ENCODE measurements around the gene DCXR.
A peak's percentile ranks its signal among the peaks of the same experiment; 100 is the strongest.

Gene DCXR

DNA sequence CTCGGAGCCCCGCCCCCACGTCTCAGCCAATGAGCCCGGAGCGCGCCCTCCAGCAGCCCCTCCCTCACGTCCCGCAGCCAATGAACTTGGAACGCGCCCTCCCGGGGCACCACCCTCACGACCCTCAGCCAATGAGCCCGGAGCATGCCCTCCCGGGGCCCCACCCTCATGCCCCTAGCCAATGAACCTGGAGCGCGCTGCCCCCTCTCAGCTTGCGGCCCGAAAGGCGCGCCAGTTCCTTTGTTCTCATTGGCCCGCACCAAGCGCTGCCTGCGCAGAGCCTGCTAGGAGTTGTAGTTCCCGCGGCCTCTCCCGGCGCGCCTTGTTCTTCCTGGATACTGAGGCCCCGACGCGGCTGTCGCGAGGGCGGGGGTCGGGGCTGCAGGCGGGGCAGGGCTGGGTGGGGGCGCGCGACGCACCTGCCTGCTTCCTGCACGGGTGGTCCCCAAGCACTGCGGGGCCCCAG is 14.5 kb downstream of the DCXR start, which contains the start of gene LRRC45:
TSS of gene LRRC45 (plus strand) at position 325 of the 466 bp plus-strand sequence. CDS start 339 bp downstream, outside the sequence.
- DNase-seq (ENCODE audit: low spot score) = peak; percentile 99

DNA sequence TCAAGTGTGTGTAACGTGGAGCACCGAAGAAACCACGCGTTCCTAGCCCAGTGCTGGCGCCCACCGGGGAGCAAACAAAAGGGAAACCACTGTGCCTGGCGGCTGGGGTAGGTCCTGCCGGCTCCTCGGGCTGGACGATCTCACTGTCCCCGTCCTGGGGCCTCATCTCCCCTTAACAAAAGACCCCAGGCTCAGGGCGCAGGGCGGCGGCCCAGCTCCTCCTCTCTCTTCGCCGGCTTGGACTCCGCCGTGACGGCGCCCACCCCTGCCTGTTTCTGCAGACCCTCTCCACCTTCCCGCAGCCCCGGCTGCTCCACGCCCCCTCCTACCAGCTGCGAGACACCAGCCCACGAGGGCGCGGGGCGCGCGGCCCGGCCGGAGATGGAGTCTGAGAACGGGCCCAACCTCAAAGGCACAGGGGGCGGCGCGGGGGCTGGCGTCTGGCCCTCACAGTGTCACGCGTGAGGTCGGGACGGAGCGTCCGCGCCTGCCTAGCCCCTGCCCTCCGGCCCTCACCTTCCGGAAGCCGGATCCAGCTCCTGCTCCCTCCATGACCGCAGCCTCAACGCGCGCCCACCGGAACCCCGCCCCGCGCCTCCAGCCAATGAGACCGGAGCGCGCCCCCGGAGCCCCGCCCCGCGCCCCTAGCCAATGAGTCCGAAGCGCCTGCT is 15.1 kb downstream of the DCXR start, which contains the start of gene CENPX:
TSS of gene CENPX (minus strand) at position 569 of the 671 bp plus-strand sequence. CDS start at position 552, 17 bp downstream.
- no peak for DNase-seq (ENCODE audit: low spot score)

DNA sequence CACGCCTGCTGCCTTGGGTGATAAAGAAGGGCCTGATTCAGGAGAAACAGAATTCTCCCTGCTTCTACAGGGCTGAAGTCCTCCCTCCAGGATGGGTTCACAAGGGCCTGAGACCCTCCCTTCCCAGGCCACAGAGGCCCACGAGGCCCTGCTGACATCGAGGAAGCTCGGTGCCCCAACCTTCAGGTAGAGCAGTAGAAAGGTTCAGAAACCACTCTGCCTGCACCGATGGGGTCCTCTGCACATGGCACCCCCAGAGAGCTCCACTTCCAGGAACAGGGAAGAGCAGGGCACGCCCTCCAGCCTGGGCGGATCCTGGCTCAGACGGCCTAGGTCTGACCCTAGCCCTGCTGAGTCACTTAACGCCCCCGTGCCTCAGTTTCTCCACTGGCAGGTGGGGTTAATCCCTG is 15.6 kb downstream of the DCXR start:
- peak; percentile 51 for DNase-seq (ENCODE audit: low spot score)

DNA sequence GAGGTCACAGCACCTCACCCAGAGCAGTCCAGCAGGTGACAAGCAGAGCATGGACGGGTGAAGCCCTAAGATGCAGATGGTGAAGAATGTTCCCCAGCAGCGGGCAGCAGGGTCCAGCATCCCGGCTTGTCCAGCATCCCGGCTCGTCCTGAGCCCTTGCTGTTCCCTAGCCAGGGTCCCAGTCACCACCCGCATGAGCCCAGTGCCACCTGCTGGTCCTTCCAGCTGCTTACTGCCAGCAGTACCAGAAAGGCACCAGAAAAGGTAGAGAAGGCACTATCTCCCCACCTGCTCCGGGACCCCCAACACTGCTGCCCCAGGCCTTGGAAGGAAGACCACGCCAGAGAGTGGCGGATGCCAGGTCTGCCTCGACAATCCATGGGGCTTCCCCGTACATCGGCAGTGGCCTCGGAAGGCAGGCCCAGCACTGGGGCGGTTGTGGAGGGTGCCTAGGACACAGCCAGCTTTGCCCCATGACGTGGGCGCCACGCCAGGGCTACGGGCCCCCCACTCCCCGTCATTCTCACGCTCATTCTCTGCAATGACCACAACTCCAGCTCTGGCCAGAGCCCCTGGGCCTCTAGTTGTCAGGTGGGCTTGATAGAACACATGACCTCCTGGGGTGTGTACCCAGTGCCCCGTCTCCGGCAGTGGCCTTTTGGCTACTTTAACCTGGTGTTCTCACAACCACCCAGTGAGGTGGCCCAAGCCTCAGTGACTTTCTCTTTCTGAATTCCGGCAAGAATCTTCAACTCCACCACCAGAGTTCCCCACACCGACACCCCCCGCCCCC is 16.2 kb downstream of the DCXR start:
- peak; percentile 88 for DNase-seq (ENCODE audit: low spot score)

DNA sequence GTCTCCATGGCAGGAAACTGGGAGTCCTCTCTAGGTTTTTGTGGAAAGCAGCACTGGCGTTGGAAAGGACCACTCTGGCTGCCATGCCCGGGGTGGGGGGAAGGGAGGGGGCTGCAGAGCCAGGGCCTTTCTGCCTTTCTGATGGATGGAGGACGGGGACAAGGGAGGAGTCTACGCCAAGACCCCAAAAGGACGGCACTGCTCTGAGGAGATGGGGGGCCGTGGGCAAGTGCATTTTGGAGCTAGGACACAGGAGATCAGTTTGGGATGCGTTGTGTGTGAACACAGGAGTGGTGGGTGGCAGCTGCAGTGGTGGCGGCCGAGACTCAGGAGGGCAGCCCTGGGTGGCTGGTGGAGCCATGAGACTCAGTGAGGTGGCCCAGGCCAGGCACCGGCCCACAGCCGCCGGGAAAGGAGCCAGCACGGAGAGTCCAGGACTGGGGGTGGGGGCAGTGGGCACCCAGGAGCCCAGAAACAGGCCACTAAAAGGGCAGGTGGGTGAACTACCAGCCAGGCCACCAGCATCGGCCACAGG is 16.9 kb downstream of the DCXR start:
- no peak for DNase-seq (ENCODE audit: low spot score)

DNA sequence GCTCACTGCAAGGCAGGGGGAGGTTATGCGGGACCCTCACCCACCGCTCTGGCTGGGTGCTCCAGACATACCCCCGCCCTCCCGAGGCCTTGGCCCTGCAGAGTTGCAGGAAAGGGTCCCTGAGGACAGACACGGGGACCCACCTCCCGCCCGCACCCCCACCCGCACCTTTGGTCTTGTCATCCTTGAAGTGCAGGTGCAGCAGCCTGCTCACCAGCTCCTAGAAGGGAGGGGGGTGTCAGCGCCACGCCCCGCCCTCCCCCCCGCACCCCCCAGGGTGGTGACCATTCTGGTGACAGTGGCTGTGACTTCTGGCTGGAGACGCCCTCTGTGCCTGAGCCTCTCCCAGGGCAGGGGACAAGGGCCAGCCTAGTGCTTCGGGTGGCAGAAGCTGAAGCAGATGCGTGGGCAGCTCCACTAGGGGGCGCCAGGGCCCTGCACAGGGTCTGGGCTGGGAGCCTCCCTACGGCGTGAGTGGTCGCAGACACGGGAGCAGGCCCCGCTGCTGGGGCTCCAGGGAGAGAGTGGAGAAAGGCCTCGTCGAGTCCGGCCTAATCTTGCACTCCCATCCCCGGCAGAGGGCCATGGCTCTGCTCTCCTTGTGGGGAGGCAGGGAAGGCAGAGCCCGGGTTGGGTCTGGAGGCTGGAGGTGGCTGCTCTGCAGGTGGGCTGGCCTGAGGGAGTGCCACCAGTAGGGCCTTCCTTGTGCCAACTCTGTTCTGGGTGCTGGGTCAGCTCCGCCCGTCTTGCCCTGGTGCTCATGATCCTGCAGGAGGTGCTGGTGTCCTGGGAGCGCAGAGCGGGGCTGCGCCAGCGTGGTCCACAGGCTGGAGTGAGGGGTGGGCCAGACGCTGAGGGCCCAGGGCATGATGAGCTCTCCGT is 17.6 kb downstream of the DCXR start:
- DNase-seq (ENCODE audit: low spot score) = peak; percentile 53

DNA sequence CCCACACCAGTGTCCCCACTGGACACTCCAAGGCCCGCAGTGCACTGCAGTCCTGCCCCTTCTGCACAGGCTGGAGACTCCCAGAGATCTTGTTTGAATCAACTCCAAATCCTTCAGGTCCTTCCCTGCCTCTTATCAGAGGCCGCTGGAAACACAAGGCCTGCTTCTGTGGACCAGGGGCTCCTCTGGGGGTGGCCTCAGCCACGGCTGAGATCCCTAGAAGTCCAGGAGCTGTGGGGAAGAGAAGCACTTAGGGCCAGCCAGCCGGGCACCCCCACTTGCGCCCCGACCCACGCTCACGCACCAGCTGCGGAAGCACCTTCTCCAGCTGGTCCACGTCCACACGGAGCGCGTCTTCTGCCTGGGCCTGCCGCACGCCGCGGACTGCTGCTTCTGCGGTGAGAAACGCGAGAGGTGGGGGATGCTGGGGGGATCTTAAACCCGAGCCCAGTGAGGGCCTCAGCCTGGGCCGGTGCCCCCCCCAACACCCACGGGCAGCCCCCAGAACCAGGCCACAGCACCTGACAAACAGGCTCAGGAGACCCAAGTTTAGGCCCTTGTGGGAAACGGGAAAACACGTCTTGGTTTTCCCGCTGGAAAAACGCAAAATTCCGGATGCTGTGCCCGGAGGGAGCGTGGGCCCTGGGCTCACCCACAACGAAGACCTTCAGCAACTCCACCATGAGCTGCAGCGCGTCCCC is 18.4 kb downstream of the DCXR start:
- DNase-seq (ENCODE audit: low spot score) = no peak

DNA sequence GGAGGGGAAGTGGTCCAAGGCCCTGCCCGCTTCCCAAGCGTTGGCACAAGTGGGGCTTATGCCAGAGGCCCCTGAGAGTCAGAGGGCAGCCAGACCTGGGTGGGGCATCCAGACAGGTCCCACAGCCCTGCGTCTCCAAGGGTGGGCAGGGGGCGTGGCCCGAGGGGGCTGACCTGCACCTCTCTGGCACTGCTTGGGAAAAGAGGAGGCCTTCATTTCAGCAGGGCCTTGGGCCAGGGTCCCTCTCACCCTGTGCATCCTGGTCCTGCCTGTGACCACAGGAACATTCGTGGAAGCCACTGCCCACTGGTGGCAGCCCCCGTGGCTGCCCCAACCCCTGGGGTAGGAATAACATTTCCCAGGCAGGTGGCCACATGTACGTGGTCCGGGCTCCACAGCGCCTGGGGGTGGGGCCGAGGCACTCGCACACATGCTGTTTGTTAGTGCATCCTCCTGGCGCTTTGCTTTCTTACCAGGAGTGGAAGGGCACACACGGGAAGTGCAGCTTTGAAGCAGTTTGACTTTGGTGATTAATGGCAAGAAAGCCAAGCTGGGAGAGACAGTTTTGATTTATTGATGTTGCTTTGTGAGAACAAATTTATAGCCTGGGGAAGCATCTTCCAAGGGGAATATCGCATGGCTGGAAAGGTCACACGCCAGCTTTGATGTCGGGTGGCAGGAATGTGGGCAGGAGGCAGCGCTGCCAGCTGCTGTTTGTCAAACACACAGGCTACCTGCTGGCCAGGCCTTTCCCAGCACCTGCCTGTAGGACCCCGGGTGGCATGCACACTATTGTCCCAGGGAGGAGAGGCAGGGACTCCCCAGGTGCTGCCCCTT is 19.1 kb downstream of the DCXR start:
- DNase-seq (ENCODE audit: low spot score) = no peak

DNA sequence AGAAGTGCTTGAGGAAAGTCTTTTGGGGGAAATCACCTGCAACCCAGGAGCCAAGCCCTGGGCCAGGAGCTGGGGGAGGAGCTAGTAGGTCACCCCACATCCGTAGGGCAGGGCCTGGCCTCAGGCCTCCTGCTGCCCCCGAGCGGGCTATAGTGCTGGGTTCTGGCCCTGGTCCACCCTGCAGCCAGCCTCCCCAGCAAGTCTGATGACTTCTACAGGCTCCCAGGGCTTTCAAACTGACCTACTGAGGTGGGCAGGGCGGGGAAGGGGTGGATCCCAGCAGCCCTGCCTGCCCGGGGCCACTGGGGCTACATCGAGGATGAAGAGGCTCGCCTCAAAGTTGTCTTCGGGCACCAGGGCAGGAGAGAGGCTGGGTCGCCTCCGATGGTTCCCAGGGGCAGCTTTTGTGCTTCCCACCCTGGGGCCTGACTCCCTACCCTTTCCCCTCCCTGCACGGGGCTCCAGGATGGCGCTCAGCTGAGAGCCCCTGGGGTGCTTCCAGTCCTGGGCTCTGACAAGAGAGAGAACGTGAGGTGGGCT is 19.8 kb downstream of the DCXR start:
- no peak for DNase-seq (ENCODE audit: low spot score)

DNA sequence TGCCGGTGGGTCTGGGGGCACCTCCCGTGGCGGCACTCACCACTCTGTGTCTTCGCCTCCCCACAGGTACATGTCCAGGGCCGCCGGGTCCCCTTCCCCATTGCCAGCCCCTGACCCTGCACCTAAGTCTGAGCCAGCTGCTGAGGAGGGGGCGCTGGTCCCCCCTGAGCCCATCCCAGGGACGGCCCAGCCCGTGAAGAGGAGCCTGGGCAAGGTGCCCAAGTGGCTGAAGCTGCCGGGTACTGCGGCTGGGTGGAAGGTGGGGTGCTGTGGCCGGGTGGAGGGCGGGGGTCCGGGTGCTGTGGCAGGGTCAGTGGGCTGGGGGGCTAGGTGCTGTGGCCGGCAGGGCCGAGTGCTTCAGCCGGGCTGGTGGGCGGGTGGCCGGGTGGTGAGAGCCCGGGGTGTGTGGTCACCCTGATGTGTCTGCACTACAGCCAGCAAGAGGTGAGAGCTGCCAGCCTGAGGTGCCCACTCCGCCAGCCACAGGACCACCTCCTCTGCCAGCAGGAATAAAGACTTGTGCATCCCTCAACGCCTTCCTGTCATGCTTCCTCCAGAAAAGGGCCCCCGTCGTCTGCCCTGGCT is 20.5 kb downstream of the DCXR start:
- DNase-seq (ENCODE audit: low spot score) = no peak

DNA sequence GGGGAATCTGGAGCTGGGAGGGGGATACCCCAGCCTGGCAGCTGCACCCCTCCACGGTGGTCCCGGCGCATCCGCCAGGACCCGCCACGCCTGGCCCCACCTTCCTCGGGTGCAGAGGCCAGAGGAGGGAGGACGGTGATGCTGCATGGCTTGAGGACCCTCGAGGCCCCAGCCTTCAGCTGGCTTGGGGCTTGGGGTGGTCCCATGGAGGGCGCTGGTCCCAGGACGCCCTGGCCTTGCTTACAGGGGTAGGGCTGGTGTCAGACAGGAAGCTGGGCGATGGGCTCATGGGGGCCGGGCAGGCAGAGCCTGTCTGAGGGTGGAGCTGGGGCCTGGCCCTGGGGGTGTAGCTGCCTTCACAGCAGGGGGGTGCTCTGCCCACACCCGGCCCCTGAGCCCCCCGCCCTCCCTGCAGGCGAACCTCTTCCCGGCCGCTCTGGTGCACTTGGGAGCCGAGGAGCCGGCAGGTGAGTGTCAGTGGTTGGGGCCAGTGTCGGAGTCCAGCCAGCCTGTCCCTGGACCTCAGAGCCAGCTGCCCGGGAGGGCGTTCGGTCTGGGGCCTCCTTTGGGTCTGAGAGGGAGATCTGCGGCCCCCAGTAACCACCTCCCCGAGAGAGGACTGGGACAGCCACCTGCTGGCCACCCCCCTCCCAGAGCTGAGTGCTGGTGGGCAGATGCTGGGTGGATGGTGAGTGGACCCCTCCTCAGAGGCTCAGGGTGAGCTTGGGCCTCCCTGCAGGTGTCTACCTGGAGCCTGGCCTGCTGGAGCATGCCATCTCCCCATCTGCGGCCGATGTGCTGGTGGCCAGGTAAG is 21.2 kb downstream of the DCXR start:
- DNase-seq (ENCODE audit: low spot score) = no peak

DNA sequence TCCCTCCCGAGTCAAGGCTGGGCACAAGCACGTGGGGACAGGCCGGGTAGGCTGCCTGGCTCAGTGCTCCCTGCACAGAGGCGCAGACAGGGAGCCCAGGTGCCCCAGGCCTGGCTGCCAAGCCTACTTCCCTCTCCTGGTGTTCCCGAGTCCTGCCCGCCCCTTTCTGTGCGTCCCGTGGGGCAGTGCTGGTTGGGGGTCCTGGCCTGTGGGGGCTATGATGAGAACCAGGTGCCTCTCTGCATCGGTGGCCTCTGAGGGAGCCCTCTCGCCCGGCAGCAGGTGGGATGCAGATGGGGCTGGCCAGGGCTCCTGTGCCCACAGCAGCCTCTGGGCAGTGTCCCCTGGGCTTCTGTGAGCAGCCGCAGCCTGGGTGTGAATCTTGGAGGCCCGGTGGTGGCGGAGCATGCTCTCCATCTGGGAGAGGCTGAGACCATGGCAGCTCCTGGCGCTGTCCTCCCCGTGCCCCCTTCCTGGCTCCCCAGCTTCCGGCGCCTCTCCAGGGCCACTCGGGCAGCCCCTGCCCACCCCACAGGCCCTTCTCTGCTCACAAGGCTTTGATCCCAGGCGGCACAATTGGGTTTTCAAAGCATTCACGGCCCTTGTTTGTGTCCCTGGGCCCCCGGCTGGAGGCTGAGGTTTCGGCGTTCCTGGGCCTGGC is 22.1 kb downstream of the DCXR start:
- DNase-seq (ENCODE audit: low spot score) = no peak

DNA sequence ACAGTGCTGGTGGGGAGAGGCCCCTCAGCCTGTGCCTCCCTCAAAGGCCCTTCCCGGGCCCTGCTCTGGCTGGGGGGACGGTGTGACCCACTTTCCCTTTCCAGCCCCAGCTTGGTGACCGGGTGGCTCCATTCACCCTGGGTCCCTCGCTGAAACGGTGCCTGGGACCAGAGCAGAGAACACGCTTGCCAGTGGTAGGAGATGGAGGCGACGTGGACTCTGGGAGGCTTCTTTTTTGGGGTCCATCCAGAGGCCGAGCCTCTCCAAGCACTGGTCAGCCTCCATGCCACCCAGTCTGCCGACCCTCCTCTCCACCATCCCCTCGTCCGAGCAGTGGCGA is 22.6 kb downstream of the DCXR start:
- no peak for DNase-seq (ENCODE audit: low spot score)

DNA sequence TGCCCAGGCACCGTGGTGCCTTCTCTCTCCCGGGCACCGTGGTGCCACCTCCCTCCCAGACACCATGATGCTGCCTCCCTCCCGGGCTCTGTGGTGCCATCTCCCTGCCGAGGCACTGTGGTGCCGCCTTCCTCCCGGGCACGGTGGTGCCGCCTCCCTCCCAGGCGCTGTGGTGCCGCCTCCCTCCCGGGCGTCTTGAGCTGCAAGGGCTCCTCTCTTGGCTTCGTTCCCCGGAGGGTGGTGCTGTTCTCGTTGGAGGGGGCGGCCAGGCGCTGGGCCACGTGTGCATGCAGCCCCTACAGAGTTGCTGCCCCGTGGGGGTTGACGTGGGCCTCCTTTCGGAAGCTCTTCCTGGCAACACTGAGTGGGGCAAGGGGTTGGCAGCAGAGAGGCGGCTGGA is 23.1 kb downstream of the DCXR start:
- no peak for DNase-seq (ENCODE audit: low spot score)

DNA sequence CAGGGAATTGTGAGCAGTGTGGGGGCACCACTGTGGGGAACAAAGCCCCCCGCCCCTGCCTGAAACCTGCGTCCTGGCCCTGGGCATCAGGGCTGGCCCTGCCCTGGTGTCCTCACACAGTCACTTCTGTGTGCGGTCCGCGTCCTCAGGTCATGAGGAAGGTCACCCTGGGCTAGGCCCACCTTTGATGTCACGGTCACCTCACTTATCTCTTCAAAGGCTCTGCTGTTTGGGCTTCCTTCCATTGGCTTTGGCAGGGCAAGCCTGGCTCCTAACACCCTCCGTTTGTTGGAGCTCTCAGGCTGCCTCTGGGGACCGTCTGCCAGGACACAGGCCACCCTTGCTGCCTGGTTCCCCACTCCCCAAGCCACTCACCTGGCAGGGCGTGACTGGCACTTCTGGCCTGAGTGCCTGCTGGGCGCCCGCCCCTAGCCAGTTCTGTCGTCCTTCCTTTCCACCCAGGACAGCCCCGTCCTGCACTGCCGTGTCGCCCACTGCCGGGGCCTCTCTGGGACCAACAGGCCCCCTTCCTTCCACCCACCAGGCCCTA is 23.6 kb downstream of the DCXR start:
- no peak for DNase-seq (ENCODE audit: low spot score)

DNA sequence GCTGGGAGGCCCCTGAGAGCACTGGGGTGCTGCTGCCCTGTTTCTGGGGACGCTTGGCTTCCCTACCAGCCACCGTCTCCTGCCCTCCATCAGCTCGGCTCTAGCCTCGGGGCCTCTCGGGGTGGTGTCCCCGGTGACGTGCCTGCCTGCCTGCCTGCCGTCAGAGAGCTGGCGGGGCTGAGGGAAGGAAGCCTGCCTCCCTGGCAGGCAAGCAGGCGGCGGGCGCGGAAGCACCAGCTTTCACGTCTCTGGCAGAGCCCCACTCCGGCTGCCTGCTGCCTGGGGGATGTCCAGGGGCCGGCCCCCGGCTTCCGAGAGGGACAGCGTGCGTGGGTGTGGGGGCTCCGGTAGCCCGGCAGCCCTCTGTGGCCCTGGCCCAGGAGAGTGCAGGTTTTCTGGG is 24.2 kb downstream of the DCXR start:
- no peak for DNase-seq (ENCODE audit: low spot score)

DNA sequence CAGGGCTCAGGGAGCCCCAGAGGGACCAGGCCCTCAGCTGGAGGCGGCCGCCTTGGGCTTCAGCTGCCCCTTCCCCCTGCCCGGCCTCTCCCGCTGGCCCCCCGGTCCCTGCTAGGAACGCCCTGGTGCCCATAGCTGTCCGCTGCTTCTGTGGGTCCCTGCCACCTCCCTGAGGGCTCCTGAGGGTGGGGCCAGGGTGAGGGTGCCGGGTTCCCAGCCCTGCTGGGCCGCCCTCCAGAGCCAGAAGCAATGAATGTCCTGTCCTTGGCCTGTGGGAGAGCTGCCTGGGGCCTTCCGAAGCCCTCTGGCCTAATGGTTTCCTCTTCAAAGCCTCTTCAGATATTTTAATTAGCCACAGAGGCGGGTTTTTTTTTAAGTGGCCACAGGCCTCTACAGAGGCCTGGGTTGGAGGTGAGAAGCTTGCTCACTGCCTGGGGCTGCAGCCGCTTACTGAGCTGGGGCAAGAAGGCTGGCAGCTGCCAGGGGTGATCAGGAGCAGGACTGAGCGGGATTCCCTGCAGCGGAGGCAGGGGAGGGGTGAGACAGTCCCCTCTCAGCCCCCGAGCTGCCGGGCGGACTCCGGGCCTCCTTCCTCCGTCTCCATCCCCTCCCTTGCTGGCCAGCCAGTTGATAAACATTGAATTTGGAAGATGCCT is 24.7 kb downstream of the DCXR start:
- no peak for DNase-seq (ENCODE audit: low spot score)

DNA sequence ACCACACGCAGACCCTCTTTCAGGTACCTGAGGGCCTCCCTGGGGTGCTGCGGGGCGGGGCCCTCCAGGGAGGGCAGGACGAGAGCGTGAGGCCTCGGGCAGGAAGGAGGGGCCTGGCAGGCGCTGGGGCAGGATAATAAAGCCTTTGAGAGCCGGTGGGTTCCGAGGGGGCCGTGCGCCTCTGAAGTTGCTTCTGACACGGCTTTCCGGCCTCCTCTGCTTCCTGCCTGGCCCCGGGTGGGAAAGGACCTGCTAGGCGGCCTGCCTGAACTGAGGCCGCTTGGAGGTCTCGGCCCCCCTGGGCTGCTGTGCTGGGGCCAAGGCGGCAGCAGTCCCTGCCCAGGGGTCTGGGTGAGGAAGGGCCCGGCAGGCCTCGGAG is 25.2 kb downstream of the DCXR start:
- DNase-seq (ENCODE audit: low spot score) = no peak
